Cardiac fibroblast (primary cell): ENCODE results near the gene PC.

Experiments
- DNase-seq, 2 donors: peaks; one replicate each; pipeline versions ENCODE4 v3.0.0 to v3.0.0-alpha.2; 2010; ENCODE audit warnings: low read depth in 2 of 2
- H3K4me3 ChIP-seq, 2 donors: replicated peaks in 1 of 2; 1 replicate in 1 of 2; 2 replicates in 1 of 2; pipeline ENCODE4 v1.5.1; 2011; ENCODE audit warnings: low read depth in 2 of 2, low read length in 2 of 2, mild to moderate bottlenecking in 2 of 2, moderate library complexity in 1 of 2
- TF ChIP-seq, protein P1 (sequence below): IDR thresholded peaks from one replicate; pipeline ENCODE4 v1.5.1; 2011; ENCODE audit warnings: low read depth, mild to moderate bottlenecking, low read length, inconsistent platforms

PC gene

DNA sequence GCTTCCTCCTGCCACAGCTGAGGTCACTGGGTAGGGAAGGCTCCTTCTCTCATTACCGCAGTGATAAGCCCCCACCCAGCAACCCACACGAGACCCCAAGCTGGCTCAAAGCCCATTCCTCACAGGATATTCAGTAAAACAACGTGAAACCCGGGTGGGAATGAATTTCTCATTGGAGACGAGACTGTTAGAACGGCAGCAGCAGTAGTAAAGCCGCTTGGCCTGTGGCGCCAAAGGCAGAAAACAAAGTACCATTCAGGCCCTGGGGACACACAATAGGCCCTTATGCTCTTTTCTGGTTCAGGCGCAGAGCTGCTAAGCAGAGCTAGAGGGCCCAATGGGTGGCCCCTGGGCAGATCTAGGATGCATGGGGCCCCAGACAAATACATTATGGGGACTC lies 45.3 kb downstream of the PC start:
- H3K4me3 ChIP-seq: no peak overlapping the region
- no peak for DNase-seq
- TF ChIP-seq, protein P1, sequence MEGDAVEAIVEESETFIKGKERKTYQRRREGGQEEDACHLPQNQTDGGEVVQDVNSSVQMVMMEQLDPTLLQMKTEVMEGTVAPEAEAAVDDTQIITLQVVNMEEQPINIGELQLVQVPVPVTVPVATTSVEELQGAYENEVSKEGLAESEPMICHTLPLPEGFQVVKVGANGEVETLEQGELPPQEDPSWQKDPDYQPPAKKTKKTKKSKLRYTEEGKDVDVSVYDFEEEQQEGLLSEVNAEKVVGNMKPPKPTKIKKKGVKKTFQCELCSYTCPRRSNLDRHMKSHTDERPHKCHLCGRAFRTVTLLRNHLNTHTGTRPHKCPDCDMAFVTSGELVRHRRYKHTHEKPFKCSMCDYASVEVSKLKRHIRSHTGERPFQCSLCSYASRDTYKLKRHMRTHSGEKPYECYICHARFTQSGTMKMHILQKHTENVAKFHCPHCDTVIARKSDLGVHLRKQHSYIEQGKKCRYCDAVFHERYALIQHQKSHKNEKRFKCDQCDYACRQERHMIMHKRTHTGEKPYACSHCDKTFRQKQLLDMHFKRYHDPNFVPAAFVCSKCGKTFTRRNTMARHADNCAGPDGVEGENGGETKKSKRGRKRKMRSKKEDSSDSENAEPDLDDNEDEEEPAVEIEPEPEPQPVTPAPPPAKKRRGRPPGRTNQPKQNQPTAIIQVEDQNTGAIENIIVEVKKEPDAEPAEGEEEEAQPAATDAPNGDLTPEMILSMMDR: no peak

DNA sequence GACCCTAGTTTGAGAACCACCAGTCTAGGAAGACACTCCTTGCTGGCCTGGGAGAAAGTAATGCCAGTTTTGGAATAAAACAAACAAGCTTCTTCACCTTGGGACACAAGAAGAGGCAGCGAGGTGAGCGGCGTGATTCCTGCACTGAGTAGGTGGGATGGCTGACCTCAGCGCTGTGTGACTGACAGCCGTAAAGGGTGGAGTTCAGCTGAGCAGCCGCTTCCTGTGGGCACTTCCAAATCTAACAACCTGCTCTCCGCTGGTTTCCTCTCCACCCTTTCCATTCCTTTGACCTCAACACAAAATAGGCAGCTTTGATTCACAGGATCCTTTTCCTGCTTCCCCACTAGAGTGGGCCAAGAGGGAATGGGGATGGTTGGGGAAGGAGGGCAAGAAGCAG lies 45.8 kb downstream of the PC start:
- TF ChIP-seq, protein P1: no peak
- no peak for DNase-seq
- no peak overlapping the region for H3K4me3 ChIP-seq

DNA sequence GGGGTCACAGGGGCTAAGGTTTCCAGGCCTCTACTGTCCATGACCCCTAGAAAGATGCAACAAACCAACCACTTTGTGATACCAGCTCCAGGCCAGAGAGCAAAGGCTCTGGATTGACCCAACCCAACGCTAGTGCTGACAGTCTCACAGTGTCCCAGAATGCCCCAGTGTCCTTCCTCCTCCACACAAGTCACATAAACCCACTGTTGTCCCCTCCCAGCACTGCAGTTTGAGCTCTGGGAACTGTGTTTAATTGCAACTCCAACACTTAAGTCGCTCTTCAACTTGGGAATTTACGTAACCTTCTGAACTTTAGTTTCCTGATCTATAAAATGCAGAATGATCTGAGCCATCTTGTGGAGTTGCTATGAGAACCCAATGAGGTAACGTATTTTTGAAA lies 47.5 kb downstream of the PC start:
- DNase-seq: no peak
- TF ChIP-seq, protein P1: no peak
- H3K4me3 ChIP-seq: no peak overlapping the region

DNA sequence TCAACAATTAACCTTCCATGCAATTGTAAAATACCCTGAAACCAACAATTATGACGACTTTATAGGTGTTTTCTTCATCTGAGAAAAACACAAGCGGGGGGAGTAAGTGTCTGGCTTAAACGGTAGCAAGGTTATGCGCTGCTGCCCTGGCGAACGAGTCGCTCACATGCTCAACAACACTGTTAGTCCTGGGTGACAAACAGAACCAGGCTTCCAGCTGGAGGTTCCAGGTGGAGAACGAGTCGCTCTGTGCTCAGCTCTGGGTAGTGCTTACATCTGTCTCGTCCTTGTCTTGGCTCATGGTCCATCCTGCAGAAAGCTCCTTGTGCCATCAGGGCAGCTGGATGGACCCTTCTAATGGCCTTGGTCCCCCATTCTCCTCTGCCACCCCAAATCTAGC lies 48.2 kb downstream of the PC start:
- no peak for DNase-seq
- no peak overlapping the region for H3K4me3 ChIP-seq
- TF ChIP-seq, protein P1: no peak

DNA sequence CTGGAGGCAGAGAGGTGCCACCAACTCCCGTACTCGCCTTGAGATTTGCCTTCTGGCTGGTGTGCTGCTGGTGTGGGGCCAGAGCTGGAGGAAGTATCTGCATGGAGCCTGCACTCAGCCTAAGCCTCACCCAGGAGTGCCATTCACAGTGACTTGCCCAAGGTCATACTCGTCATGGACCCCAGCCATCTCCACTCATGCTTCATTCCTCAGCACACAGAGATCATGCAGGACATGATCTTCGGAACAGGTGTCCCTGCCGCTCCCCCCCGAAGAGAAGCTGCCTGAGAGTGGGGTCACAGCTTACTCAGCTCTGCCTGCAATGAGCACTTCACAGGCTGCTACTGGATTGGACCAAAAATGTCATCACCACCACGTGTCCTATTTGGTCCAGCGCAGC lies 49.0 kb downstream of the PC start:
- no peak for DNase-seq
- H3K4me3 ChIP-seq: no peak overlapping the region
- TF ChIP-seq, protein P1: no peak

DNA sequence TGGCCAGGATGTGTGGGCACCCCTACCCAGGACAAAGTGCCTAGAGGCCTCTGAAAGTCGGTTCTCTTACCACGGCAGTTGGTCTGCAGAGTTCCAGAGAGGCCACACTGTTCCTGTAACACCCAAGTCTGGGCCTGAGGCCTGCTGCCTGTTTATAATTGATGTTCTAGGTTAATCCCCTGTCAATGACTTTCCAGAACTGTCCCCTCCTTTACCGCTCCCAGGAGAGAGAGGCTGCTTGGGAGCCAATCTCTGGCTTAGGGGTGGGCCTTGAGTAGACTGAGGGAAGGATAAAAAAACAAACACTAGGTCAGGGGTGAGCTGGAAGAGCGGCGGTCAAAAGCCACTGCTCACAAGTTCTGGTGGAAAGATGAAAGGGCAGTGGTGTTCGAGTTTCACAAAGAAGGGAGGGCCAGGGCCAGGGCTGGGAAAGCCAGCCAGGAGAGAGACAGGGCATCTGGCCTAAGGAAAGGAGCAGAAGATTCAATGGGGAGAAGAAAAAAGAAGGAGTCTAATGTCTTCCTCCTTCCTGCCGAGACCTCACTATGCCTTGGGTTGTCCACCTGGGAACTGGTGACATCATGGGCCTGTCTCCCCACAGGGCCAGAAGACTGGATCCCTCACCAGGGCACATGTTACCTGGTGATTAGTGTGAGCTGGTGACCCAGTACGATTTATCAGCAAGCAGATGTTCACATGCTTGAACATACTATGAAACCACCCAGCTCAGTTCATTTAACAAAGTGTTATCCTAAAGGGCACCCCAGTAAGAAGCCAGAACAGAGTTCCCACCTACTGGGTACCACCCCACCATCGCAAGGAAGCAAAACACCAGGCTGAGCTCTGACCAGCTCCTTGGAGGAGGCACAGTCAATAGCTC lies 50.2 kb downstream of the PC start:
- TF ChIP-seq, protein P1: no peak
- no peak for DNase-seq
- no peak overlapping the region for H3K4me3 ChIP-seq
